WTC11 (cell line): ENCODE data around the gene PSMG2. TPM values are rescaled to one million over a fixed set of nuclear protein-coding genes. Genes with fewer than 3 reads are reported as not detected.

Source experiments
- ATAC-seq: fragments of 200-7000 bp; cut with Tn5 transposase; 2 replicates; pipeline ENCODE4 v1.10.0; 2021; ENCODE audit warnings: mild to moderate bottlenecking, moderate library complexity
- CTCF ChIA-PET: fragments of 300-600 bp; sonication (Branson Sonifier 250); formaldehyde crosslinking; loops from one replicate; lab custom pipeline; 2021; ENCODE audit warnings: antibody characterized with exemption; lab: Charles Lee
- POLR2A ChIA-PET: fragments of 350-600 bp; sonication (Branson Sonifier 250); formaldehyde crosslinking; loops from one replicate; lab custom pipeline; 2021; ENCODE audit warnings: antibody characterized with exemption; lab: Charles Lee
- DNase-seq: peaks from one replicate; pipeline ENCODE4 v3.0.0; 2021; ENCODE audit warnings: low spot score
- H3K27ac Mint-ChIP-seq: 2 replicates; pipeline ENCODE4 v1.8.0; 2021; ENCODE audit warnings: mixed read lengths
- H3K27me3 Mint-ChIP-seq: 2 replicates; pipeline ENCODE4 v1.8.0; 2021; ENCODE audit warnings: low read depth, mild to moderate bottlenecking, moderate library complexity, mixed read lengths
- H3K36me3 Mint-ChIP-seq: 2 replicates; pipeline ENCODE4 v1.8.0; 2021; ENCODE audit warnings: mixed read lengths
- H3K4me1 Mint-ChIP-seq: 2 replicates; pipeline ENCODE4 v1.8.0; 2022; ENCODE audit warnings: mixed read lengths
- H3K4me3 Mint-ChIP-seq: 2 replicates; pipeline ENCODE4 v1.8.0; 2021; ENCODE audit warnings: mild to moderate bottlenecking, moderate library complexity, mixed read lengths
- H3K9me3 Mint-ChIP-seq: 2 replicates; pipeline ENCODE4 v1.8.0; 2021; ENCODE audit warnings: mixed read lengths
- ATF2 ChIP-seq: sonication (generic); formaldehyde crosslinking; IDR thresholded peaks from 2 replicates; pipeline ENCODE4 v1.8.1; 2022; ENCODE audit warnings: low read depth, missing genetic modification reagents, borderline replicate concordance
- CTCF ChIP-seq: fragments of 200-600 bp; IDR thresholded peaks from 2 replicates; pipeline ENCODE4 v1.8.0; 2022; ENCODE audit warnings: antibody characterized with exemption
- E2F4 ChIP-seq: sonication (generic); formaldehyde crosslinking; IDR thresholded peaks from 2 replicates; pipeline ENCODE4 v1.8.1; 2022; ENCODE audit warnings: low read depth, mild to moderate bottlenecking, moderate library complexity, missing genetic modification reagents, borderline replicate concordance
- E2F5 ChIP-seq: sonication (generic); formaldehyde crosslinking; IDR thresholded peaks from 2 replicates; pipeline ENCODE4 v1.8.1; 2022; ENCODE audit warnings: mild to moderate bottlenecking, moderate library complexity, missing genetic modification reagents
- ELF4 ChIP-seq: sonication (generic); formaldehyde crosslinking; IDR thresholded peaks from 2 replicates; pipeline ENCODE4 v1.8.1; 2022; ENCODE audit warnings: low read depth, mild to moderate bottlenecking, moderate library complexity, missing genetic modification reagents
- ESRRA ChIP-seq: sonication (generic); formaldehyde crosslinking; IDR thresholded peaks from 2 replicates; pipeline ENCODE4 v1.8.1; 2022; ENCODE audit warnings: mild to moderate bottlenecking, missing genetic modification reagents, borderline replicate concordance
- FOXJ3 ChIP-seq: sonication (generic); formaldehyde crosslinking; IDR thresholded peaks from 2 replicates; pipeline ENCODE4 v1.9.0; 2021; ENCODE audit warnings: missing genetic modification reagents, mild to moderate bottlenecking, borderline replicate concordance
- FOXP4 ChIP-seq: sonication (generic); formaldehyde crosslinking; IDR thresholded peaks from 2 replicates; pipeline ENCODE4 v1.8.0; 2022; ENCODE audit warnings: mild to moderate bottlenecking, missing genetic modification reagents
- GTF2I ChIP-seq: fragments of 250-450 bp; sonication (Bioruptor Pico); conservative IDR thresholded peaks from 2 replicates; pipeline ENCODE4 v1.4.0; 2021; ENCODE audit warnings: mild to moderate bottlenecking
- IRF1 ChIP-seq: sonication (generic); formaldehyde crosslinking; IDR thresholded peaks from 2 replicates; pipeline ENCODE4 v1.8.0; 2023; ENCODE audit warnings: missing genetic modification reagents
- MLX ChIP-seq: sonication (generic); formaldehyde crosslinking; IDR thresholded peaks from 2 replicates; pipeline ENCODE4 v1.8.1; 2023; ENCODE audit warnings: mild to moderate bottlenecking, missing genetic modification reagents, moderate library complexity
- MXD4 ChIP-seq: fragments of 250-450 bp; sonication (Bioruptor Pico); IDR thresholded peaks from 2 replicates; pipeline ENCODE4 v1.8.0; 2021; ENCODE audit warnings: mild to moderate bottlenecking, moderate library complexity, borderline replicate concordance
- NR2C2 ChIP-seq: sonication (generic); formaldehyde crosslinking; IDR thresholded peaks from 2 replicates; pipeline ENCODE4 v1.8.0; 2022; ENCODE audit warnings: mild to moderate bottlenecking, missing genetic modification reagents
- PRDM15 ChIP-seq: sonication (generic); formaldehyde crosslinking; IDR thresholded peaks from 2 replicates; pipeline ENCODE4 v1.8.0; 2022; ENCODE audit warnings: missing genetic modification reagents
- RORB ChIP-seq: fragments of 250-450 bp; sonication (Bioruptor Pico); IDR thresholded peaks from 2 replicates; pipeline ENCODE4 v1.9.0; 2021; ENCODE audit warnings: mild to moderate bottlenecking
- SMAD4 ChIP-seq: sonication (generic); formaldehyde crosslinking; IDR thresholded peaks from 2 replicates; pipeline ENCODE4 v1.8.0; 2022; ENCODE audit warnings: mild to moderate bottlenecking, missing genetic modification reagents
- TEAD1 ChIP-seq: sonication (generic); formaldehyde crosslinking; IDR thresholded peaks from 2 replicates; pipeline ENCODE4 v1.8.0; 2022; ENCODE audit warnings: mild to moderate bottlenecking, missing genetic modification reagents
- ZBTB21 ChIP-seq: sonication (generic); formaldehyde crosslinking; IDR thresholded peaks from 2 replicates; pipeline ENCODE4 v1.8.1; 2023; ENCODE audit warnings: mild to moderate bottlenecking, missing genetic modification reagents, borderline replicate concordance
- ZNF121 ChIP-seq: sonication (generic); formaldehyde crosslinking; IDR thresholded peaks from 2 replicates; pipeline ENCODE4 v1.8.0; 2023; ENCODE audit warnings: missing genetic modification reagents
- ZNF317 ChIP-seq: sonication (generic); formaldehyde crosslinking; IDR thresholded peaks from 2 replicates; pipeline ENCODE4 v1.8.1; 2023; ENCODE audit warnings: low read depth, mild to moderate bottlenecking, moderate library complexity, missing genetic modification reagents, borderline replicate concordance
- ZNF671 ChIP-seq: fragments of 250-450 bp; sonication (Bioruptor Pico); IDR thresholded peaks from 2 replicates; pipeline ENCODE4 v1.8.0; 2021; ENCODE audit warnings: mild to moderate bottlenecking
- total RNA-seq: library from RNA; stranded (reverse); gene quantifications from 3 replicates; pipeline ENCODE4 v1.2.3, GENCODE V29; 2021

Gene PSMG2
- total RNA-seq, 1 experiment from 2014 or later = 78.9 TPM

- ATAC-seq (no peak), DNase-seq (no peak)
- H3K4me3 Mint-ChIP-seq = no peak overlapping the region
- peaks cover 4% of the 10 kb centered on the region for H3K4me1 Mint-ChIP-seq
- no peaks in the 10 kb centered on the region for H3K9me3 Mint-ChIP-seq
- H3K27me3 Mint-ChIP-seq = peaks cover under 1% of the 10 kb centered on the region; the same call in 1 of the 2 replicates
- no peaks in the 10 kb centered on the region for H3K36me3 Mint-ChIP-seq
- no peak for TF ChIP-seq ESRRA (CRISPR knock-in tag)
- TF ChIP-seq FOXP4 (CRISPR knock-in tag) = no peak
- TF ChIP-seq E2F5 = no peak
- TF ChIP-seq E2F4 (CRISPR knock-in tag) = no peak
- no peak for TF ChIP-seq PRDM15 (CRISPR knock-in tag)
- TF ChIP-seq NR2C2 (CRISPR knock-in tag) = no peak
- no peak for TF ChIP-seq MXD4 (CRISPR knock-in tag)
- TF ChIP-seq ZBTB21 (CRISPR knock-in tag) = no peak
- no peak for TF ChIP-seq TEAD1 (CRISPR knock-in tag)
- no peak for TF ChIP-seq ZNF317
- no peak for TF ChIP-seq RORB (CRISPR knock-in tag)
- ChIA-PET POLR2A (no interaction called here), CTCF (interaction anchor here (1.1 kb wide), 1 partner anchor 165 kb away, joined by 3 read pairs; no protein-coding TSS in a partner anchor)
- H3K27ac Mint-ChIP-seq = no peak overlapping the region
Observed at GRCh38 chr18:12769644-12770440, 67.0 kb downstream of the PSMG2 start.

GRCh38 chr18:12770469-12771219 is 67.8 kb downstream of the PSMG2 start:
- ChIA-PET POLR2A (no interaction called here), CTCF (no interaction called here)
- H3K27me3 Mint-ChIP-seq = peaks cover 8% of the 10 kb centered on the region
- no peak for DNase-seq
- peaks cover 4% of the 10 kb centered on the region for H3K4me1 Mint-ChIP-seq
- no peaks in the 10 kb centered on the region for H3K9me3 Mint-ChIP-seq
- no peak for ATAC-seq
- no peak overlapping the region for H3K4me3 Mint-ChIP-seq
- H3K27ac Mint-ChIP-seq = no peak overlapping the region
- no peaks in the 10 kb centered on the region for H3K36me3 Mint-ChIP-seq
- TF ChIP-seq GTF2I (CRISPR knock-in tag) = no peak
- TF ChIP-seq CTCF = no peak
- no peak for TF ChIP-seq IRF1 (CRISPR knock-in tag)
- no peak for TF ChIP-seq ELF4
- no peak for TF ChIP-seq MLX
- no peak for TF ChIP-seq SMAD4 (CRISPR knock-in tag)
- TF ChIP-seq ATF2 = no peak
- no peak for TF ChIP-seq ZNF671 (CRISPR knock-in tag)
- TF ChIP-seq FOXJ3 (CRISPR knock-in tag) = no peak
- no peak for TF ChIP-seq NR2C2 (CRISPR knock-in tag)
- no peak for TF ChIP-seq ZNF121
